Neuronal stem cell (in vitro differentiated cells): ENCODE measurements around the gene APOBR.
A peak's percentile ranks its signal among the peaks of the same experiment; 100 is the strongest.
"Not testable (repeated sequence)": the region's sequence is repeated elsewhere in the genome, so short reads cannot be mapped to it uniquely, and the experiment has no call there.

Experiments used
- DNase-seq: peaks from one replicate; pipeline ENCODE4 v3.0.0-alpha.2; 2013; ENCODE audit warnings: low spot score
- H2AFZ ChIP-seq: one replicate; pipeline ENCODE4 v1.6.1; 2013; ENCODE audit warnings: mild to moderate bottlenecking, low read length, inconsistent platforms
- H2AK5ac ChIP-seq: 2 replicates; pipeline ENCODE4 v1.6.1; 2013; ENCODE audit warnings: low read depth, mild to moderate bottlenecking, inconsistent platforms, low read length, moderate library complexity, mixed read lengths
- H2BK120ac ChIP-seq: 2 replicates; pipeline ENCODE4 v1.6.1; 2013; ENCODE audit warnings: low read depth, mild to moderate bottlenecking, inconsistent platforms, low read length, moderate library complexity, mixed read lengths
- H2BK12ac ChIP-seq: one replicate; pipeline ENCODE4 v1.6.1; 2013; ENCODE audit warnings: low read length, inconsistent platforms
- H2BK15ac ChIP-seq: 2 replicates; pipeline ENCODE4 v1.6.1; 2013; ENCODE audit warnings: mild to moderate bottlenecking, low read length, inconsistent platforms, mixed read lengths
- H2BK5ac ChIP-seq: one replicate; pipeline ENCODE4 v1.6.1; 2013; ENCODE audit warnings: inconsistent platforms, mild to moderate bottlenecking, low read length, moderate library complexity
- H3K14ac ChIP-seq: one replicate; pipeline ENCODE4 v1.6.1; 2013; ENCODE audit warnings: low read length, inconsistent platforms
- H3K18ac ChIP-seq: 2 replicates; pipeline ENCODE4 v1.6.1; 2013; ENCODE audit warnings: low read length, inconsistent platforms
- H3K23ac ChIP-seq: 2 replicates; pipeline ENCODE4 v1.6.1; 2013; ENCODE audit warnings: low read depth, mild to moderate bottlenecking, mixed read lengths, low read length, inconsistent platforms; ENCODE audit not compliant: poor library complexity
- H3K27ac ChIP-seq: replicated peaks from 3 replicates; pipeline ENCODE4 v1.5.1; 2013; ENCODE audit warnings: low read length, inconsistent platforms
- H3K27me3 ChIP-seq, 3 experiments: 2 replicates each; pipeline ENCODE4 v1.6.1; 2013; ENCODE audit warnings: low read length in 3 of 3, mild to moderate bottlenecking in 2 of 3, inconsistent platforms in 1 of 3, low read depth in 1 of 3, mixed read lengths in 1 of 3, moderate library complexity in 1 of 3; ENCODE audit not compliant: control insufficient read depth in 3 of 3, insufficient read depth in 3 of 3
- H3K36me3 ChIP-seq, 2 donors: replicated peaks in 1 of 2; 2 replicates each; pipeline ENCODE4 v1.6.1; 2013; ENCODE audit warnings: low read length in 2 of 2; ENCODE audit not compliant: control insufficient read depth in 2 of 2, insufficient read depth in 2 of 2
- H3K4ac ChIP-seq: 2 replicates; pipeline ENCODE4 v1.6.1; 2013; ENCODE audit warnings: inconsistent platforms, mild to moderate bottlenecking, low read length, moderate library complexity
- H3K4me1 ChIP-seq, 2 donors: 1 replicate in 1 of 2; 2 replicates in 1 of 2; pipeline ENCODE4 v1.6.1; 2013; ENCODE audit warnings: low read length in 2 of 2, low read depth in 1 of 2; ENCODE audit not compliant: control insufficient read depth in 2 of 2, insufficient read depth in 1 of 2
- H3K4me2 ChIP-seq: one replicate; pipeline ENCODE4 v1.6.1; 2013; ENCODE audit warnings: mild to moderate bottlenecking, low read length, inconsistent platforms; ENCODE audit not compliant: insufficient read depth, poor library complexity, severe bottlenecking
- H3K4me3 ChIP-seq, 2 donors: 2 replicates each; pipeline ENCODE4 v1.5.1; 2013; ENCODE audit warnings: low read length in 2 of 2, mild to moderate bottlenecking in 2 of 2, inconsistent platforms in 1 of 2, moderate library complexity in 1 of 2
- H3K79me1 ChIP-seq: one replicate; pipeline ENCODE4 v1.6.1; 2013; ENCODE audit warnings: low read depth, mild to moderate bottlenecking, inconsistent platforms, low read length, moderate library complexity
- H3K9ac ChIP-seq: one replicate; pipeline ENCODE4 v1.6.1; 2013; ENCODE audit warnings: mild to moderate bottlenecking, low read depth, low read length, inconsistent platforms; ENCODE audit not compliant: poor library complexity
- H3K9me3 ChIP-seq, 2 donors: replicated peaks in 1 of 2; 2 replicates each; pipeline versions ENCODE3 to v1.6.1; 2013; ENCODE audit warnings: low read length in 2 of 2, mild to moderate bottlenecking in 2 of 2, inconsistent platforms in 1 of 2, low read depth in 1 of 2, mixed read lengths in 1 of 2, moderate library complexity in 1 of 2; ENCODE audit not compliant: control insufficient read depth in 2 of 2, insufficient read depth in 1 of 2
- H4K8ac ChIP-seq: one replicate; pipeline ENCODE4 v1.6.1; 2013; ENCODE audit warnings: low read depth, mild to moderate bottlenecking, inconsistent platforms, low read length, moderate library complexity
- H4K91ac ChIP-seq: one replicate; pipeline ENCODE4 v1.6.1; 2013; ENCODE audit warnings: low read length, low read depth, mild to moderate bottlenecking, inconsistent platforms; ENCODE audit not compliant: poor library complexity
- WGBS, 2 donors: extraction: QIAGEN DNeasy Blood & Tissue Kit; methylation state at CpG; one replicate each; pipeline ENCODE4 v1.1.7; 2013; ENCODE audit warnings: missing lambda C conversion rate in 2 of 2, mixed read lengths in 1 of 2; ENCODE audit not compliant: insufficient read length in 2 of 2, insufficient replicate concordance in 1 of 2; ENCODE audit errors: extremely low coverage in 2 of 2; 5-methylcytosine and 5-hydroxymethylcytosine counted together

Gene APOBR

GRCh38 chr16:28498666-28499381 lies 4.4 kb downstream of the APOBR start:
- Histone ChIP-seq H3K79me1 (peaks cover 2% of the 10 kb centered on the region), H3K36me3 (no peaks in the 10 kb centered on the region), H2BK12ac (no peak overlapping the region), H2BK120ac (no peak overlapping the region), H3K9ac (no peak overlapping the region), H4K8ac (no peak overlapping the region), H3K23ac (no peak overlapping the region), H3K27me3 (peaks cover 0 to 29% (median 4%) of the 10 kb centered on the region in 3 experiments), H3K9me3 (no peaks in the 10 kb centered on the region), H3K27ac (no peak overlapping the region), H3K18ac (no peak overlapping the region), H2BK5ac (no peak overlapping the region), H3K4me2 (no peak overlapping the region), H3K14ac (no peak overlapping the region), H3K4me1 (no peaks in the 10 kb centered on the region), H2AK5ac (no peak overlapping the region), H4K91ac (no peak overlapping the region), H2BK15ac (no peak overlapping the region), H3K4ac (no peak overlapping the region), H3K4me3 (no peak overlapping the region), H2AFZ (no peak overlapping the region)
- no CpG with 5 or more reads among the region's 15 CpGs for WGBS, 2 donors
- no peak for DNase-seq

- Histone ChIP-seq H3K4me1 (no peaks in the 10 kb centered on the region), H3K4ac (no peak overlapping the region), H3K4me3 (no peak overlapping the region), H3K27ac (no peak overlapping the region), H3K18ac (no peak overlapping the region), H3K23ac (no peak overlapping the region), H3K27me3 (peaks cover 0 to 28% (median 4%) of the 10 kb centered on the region in 3 experiments), H3K4me2 (no peak overlapping the region), H3K36me3 (no peaks in the 10 kb centered on the region), H2AK5ac (no peak overlapping the region), H3K79me1 (peaks cover 4% of the 10 kb centered on the region), H2BK5ac (no peak overlapping the region), H3K14ac (no peak overlapping the region), H2BK15ac (no peak overlapping the region), H4K91ac (no peak overlapping the region), H2AFZ (no peak overlapping the region), H3K9ac (no peak overlapping the region), H2BK120ac (no peak overlapping the region), H3K9me3 (no peaks in the 10 kb centered on the region), H4K8ac (no peak overlapping the region), H2BK12ac (no peak overlapping the region)
- no peak for DNase-seq
- no CpG with 5 or more reads among the region's 10 CpGs for WGBS, 2 donors
Measured at GRCh38 chr16:28499854-28500253, 5.4 kb downstream of the APOBR start.

GRCh38 chr16:28500476-28501180 lies 6.2 kb downstream of the APOBR start:
- not testable (repeated sequence) for H3K9me3 ChIP-seq, H3K9ac ChIP-seq, H4K8ac ChIP-seq, H3K36me3 ChIP-seq, H3K79me1 ChIP-seq, DNase-seq, H2AFZ ChIP-seq, H3K4ac ChIP-seq, H3K14ac ChIP-seq, H2AK5ac ChIP-seq, H4K91ac ChIP-seq, H3K27ac ChIP-seq, H3K4me3 ChIP-seq, H3K18ac ChIP-seq, H3K4me1 ChIP-seq, H2BK5ac ChIP-seq, H2BK120ac ChIP-seq, H2BK15ac ChIP-seq, H3K4me2 ChIP-seq, H2BK12ac ChIP-seq
- peak overlapping the region; percentile 10 for H3K23ac ChIP-seq
- 100% methylated on average over 1 of the region's 18 CpGs; no CpG with 5 or more reads in 1 of the 2 donors for WGBS, 2 donors
- H3K27me3 ChIP-seq = peaks cover 0 to 20% (median 4%) of the 10 kb centered on the region in 3 experiments
